ENCODE data around the gene INAVA.

- TF ChIP-seq CTCF (IDR thresholded peaks at IDR 0.05; ENCODE audit: low read length) (no peak), EZH2phosphoT487 (IDR thresholded peaks at IDR 0.05; ENCODE audit: low read length) (no peak)
Measured at GRCh38 chr1:200862713-200863415, 31.8 kb upstream of the INAVA start.

Measured in MM.1S (cell line).